Sciatic nerve (tissue), 2 donors: Measurements from ENCODE around the gene SREK1. TPM values are rescaled to one million over a fixed set of nuclear protein-coding genes. Genes with fewer than 3 reads are reported as not detected.
"Not testable (repeated sequence)": the region's sequence is repeated elsewhere in the genome, so short reads cannot be mapped to it uniquely, and the experiment has no call there.

Experiments
- ATAC-seq: fragments of 200-7000 bp; cut with Tn5 transposase; one replicate; pipeline ENCODE4 v1.9.1; 2020; ENCODE audit warnings: mild to moderate bottlenecking, moderate library complexity
- DNase-seq: peaks from one replicate; pipeline ENCODE4 v3.0.0-alpha.2; 2020; ENCODE audit warnings: low spot score
- intact Hi-C: fragments of 100-400 bp; cut with DNase I; formaldehyde crosslinking; loops from one replicate; pipeline ENCODE4 v1.14.2; 2022
- total RNA-seq: library from RNA; stranded (reverse); fragmentation: NEBNext Ultra II Directional; extraction: Animal tissue kit (Norgen Biotek cat#: 25700); gene quantifications from one replicate; pipeline ENCODE4 v1.2.1, GENCODE V29; 2021
- donor health status: DM: no; HTN: no; CAD: no.
- donor health status: DM: no; HTN: no; CAD: no.

Gene SREK1
- total RNA-seq, 1 donor from 2014 or later, result 98.9 TPM

- ATAC-seq, result peak; percentile 84
- DNase-seq, result no peak
- intact Hi-C loops, result no loop called here
Measured at GRCh38 chr5:66207800-66208561, 63.9 kb downstream of the SREK1 start.

GRCh38 chr5:66209350-66209749, 65.2 kb downstream of the SREK1 start:
- intact Hi-C loops, result no loop called here
- DNase-seq, result no peak
- no peak for ATAC-seq

GRCh38 chr5:66209794-66210193, 65.7 kb downstream of the SREK1 start:
- DNase-seq (no peak), ATAC-seq (no peak)
- intact Hi-C loops, result no loop called here

- ATAC-seq (no peak), DNase-seq (no peak)
- intact Hi-C loops, result no loop called here
Measured at GRCh38 chr5:66213533-66213932, 69.4 kb downstream of the SREK1 start.

- ATAC-seq (no peak), DNase-seq (no peak)
- intact Hi-C loops, result no loop called here
Measured at GRCh38 chr5:66222455-66222854, 78.4 kb downstream of the SREK1 start.

- DNase-seq, intact Hi-C loops, ATAC-seq: not testable (repeated sequence)
Measured at GRCh38 chr5:66222896-66223295, 78.8 kb downstream of the SREK1 start.

- intact Hi-C loops, result no loop called here
- no peak for DNase-seq
- ATAC-seq, result peak; percentile 56
Measured at GRCh38 chr5:66223637-66224036, 79.5 kb downstream of the SREK1 start.

- DNase-seq (no peak), ATAC-seq (no peak)
- intact Hi-C loops, result no loop called here
Measured at GRCh38 chr5:66224274-66224673, 80.2 kb downstream of the SREK1 start.

- DNase-seq, result no peak
- ATAC-seq, result no peak
- intact Hi-C loops, result no loop called here
Measured at GRCh38 chr5:66224773-66225553, 80.9 kb downstream of the SREK1 start.

- no peak for ATAC-seq
- intact Hi-C loops, result no loop called here
Measured at GRCh38 chr5:66230551-66230950, 86.5 kb downstream of the SREK1 start.

GRCh38 chr5:66231508-66231907, 87.4 kb downstream of the SREK1 start:
- DNase-seq, result no peak
- intact Hi-C loops, result no loop called here
- ATAC-seq, result no peak

More at GRCh38 chr5:66230551-66230950, 86.5 kb downstream of the SREK1 start:
- no peak for DNase-seq

- DNase-seq (no peak), ATAC-seq (no peak)
- intact Hi-C loops, result no loop called here
Measured at GRCh38 chr5:66232275-66232674, 88.2 kb downstream of the SREK1 start.

- ATAC-seq (no peak), DNase-seq (no peak)
- intact Hi-C loops, result no loop called here
Measured at GRCh38 chr5:66232706-66233445, 88.8 kb downstream of the SREK1 start.

Other genes starting within 250 kb of the SREK1 start
- 96.1 TPM for gene ERBIN, start 217.7 kb upstream of the SREK1 start, total RNA-seq